Measurements from ENCODE around the gene UBP1. TPM values are rescaled to one million over a fixed set of nuclear protein-coding genes. Genes with fewer than 3 reads are reported as not detected.
"Not testable (repeated sequence)": the region's sequence is repeated elsewhere in the genome, so short reads cannot be mapped to it uniquely, and the experiment has no call there.

Gene UBP1
- total and polyA plus RNA-seq, 8 donors: 21.0 to 150 (median 67.3) TPM

GRCh38 chr3:33458446-33458845 lies 18.2 kb upstream of the UBP1 start:
- Histone ChIP-seq H3K36me3 (no peaks in the 10 kb centered on the region), H3K4me3 (no peak overlapping the region), H3K27me3 (no peaks in the 10 kb centered on the region), H3K9me3 (peaks cover 11 to 41% (median 24%) of the 10 kb centered on the region in 4 donors), H3K27ac (no peak overlapping the region), H3K4me1 (no peaks in the 10 kb centered on the region)
- TF ChIP-seq POLR2AphosphoS5 (IDR thresholded peaks at IDR 0.05): no peak
- no peak for TF ChIP-seq EP300 (IDR thresholded peaks at IDR 0.05)
- TF ChIP-seq POLR2A (IDR thresholded peaks at IDR 0.05): no peak
- TF ChIP-seq, protein P1, sequence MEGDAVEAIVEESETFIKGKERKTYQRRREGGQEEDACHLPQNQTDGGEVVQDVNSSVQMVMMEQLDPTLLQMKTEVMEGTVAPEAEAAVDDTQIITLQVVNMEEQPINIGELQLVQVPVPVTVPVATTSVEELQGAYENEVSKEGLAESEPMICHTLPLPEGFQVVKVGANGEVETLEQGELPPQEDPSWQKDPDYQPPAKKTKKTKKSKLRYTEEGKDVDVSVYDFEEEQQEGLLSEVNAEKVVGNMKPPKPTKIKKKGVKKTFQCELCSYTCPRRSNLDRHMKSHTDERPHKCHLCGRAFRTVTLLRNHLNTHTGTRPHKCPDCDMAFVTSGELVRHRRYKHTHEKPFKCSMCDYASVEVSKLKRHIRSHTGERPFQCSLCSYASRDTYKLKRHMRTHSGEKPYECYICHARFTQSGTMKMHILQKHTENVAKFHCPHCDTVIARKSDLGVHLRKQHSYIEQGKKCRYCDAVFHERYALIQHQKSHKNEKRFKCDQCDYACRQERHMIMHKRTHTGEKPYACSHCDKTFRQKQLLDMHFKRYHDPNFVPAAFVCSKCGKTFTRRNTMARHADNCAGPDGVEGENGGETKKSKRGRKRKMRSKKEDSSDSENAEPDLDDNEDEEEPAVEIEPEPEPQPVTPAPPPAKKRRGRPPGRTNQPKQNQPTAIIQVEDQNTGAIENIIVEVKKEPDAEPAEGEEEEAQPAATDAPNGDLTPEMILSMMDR (IDR thresholded peaks at IDR 0.05): no peak
- WGBS, 5 donors: 79 to 98% (median 94%) methylated on average over 3 of the region's 3 CpGs
- intact Hi-C loops (cut with DNase I; ENCODE audit: low total_unique reads): no loop called here
- DNase-seq: no peak

GRCh38 chr3:33456756-33457155 lies 16.6 kb upstream of the UBP1 start:
- no peak overlapping the region for H3K4me3 ChIP-seq
- WGBS, 5 donors: 61 to 79% (median 71%) methylated on average over 1 to 2 of the region's 2 CpGs
- no peaks in the 10 kb centered on the region for H3K36me3 ChIP-seq
- no peak for DNase-seq
- TF ChIP-seq POLR2AphosphoS5 (IDR thresholded peaks at IDR 0.05) (no peak), POLR2A (IDR thresholded peaks at IDR 0.05) (no peak), EP300 (IDR thresholded peaks at IDR 0.05) (no peak)
- TF ChIP-seq, protein P1 (IDR thresholded peaks at IDR 0.05): no peak
- H3K27me3 ChIP-seq: no peaks in the 10 kb centered on the region
- intact Hi-C loops (cut with DNase I; ENCODE audit: low total_unique reads): no loop called here
- no peaks in the 10 kb centered on the region for H3K4me1 ChIP-seq
- H3K9me3 ChIP-seq: peaks cover 11 to 37% (median 24%) of the 10 kb centered on the region in 4 donors
- H3K27ac ChIP-seq: no peak overlapping the region

DNA sequence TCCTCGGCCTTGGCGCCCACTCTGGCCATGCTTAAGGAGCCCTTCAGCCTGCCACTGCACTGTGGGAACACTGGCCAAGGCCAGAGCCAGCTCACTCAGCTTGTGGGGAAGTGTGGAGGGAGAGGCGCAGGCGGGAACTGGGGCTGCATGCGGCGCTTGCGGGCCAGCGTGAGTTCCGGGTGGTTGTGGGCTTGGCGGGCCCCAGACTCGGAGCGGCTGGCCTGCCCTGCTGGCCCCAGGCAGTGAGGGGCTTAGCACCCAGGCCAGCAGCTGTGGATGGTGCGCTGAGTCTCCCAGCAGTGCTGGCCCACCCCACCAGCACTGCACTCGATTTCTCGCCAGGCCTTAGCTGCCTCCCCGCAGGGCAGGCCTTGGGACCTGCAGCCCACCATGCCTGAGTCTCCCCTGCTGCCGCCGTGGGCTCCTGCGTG lies 13.1 kb upstream of the UBP1 start:
- Histone ChIP-seq H3K4me3 (no peak overlapping the region), H3K27me3 (no peaks in the 10 kb centered on the region), H3K27ac (no peak overlapping the region), H3K4me1 (no peaks in the 10 kb centered on the region), H3K36me3 (no peaks in the 10 kb centered on the region), H3K9me3 (peaks cover under 1 to 10% (median 7%) of the 10 kb centered on the region in 4 donors)
- no peak for DNase-seq
- 96 to 98% (median 96%) methylated on average over 10 to 19 of the region's 19 CpGs for WGBS, 5 donors
- TF ChIP-seq POLR2AphosphoS5 (IDR thresholded peaks at IDR 0.05) (no peak), POLR2A (IDR thresholded peaks at IDR 0.05) (no peak), EP300 (IDR thresholded peaks at IDR 0.05) (no peak)
- TF ChIP-seq, protein P1 (IDR thresholded peaks at IDR 0.05): no peak
- intact Hi-C loops (cut with DNase I; ENCODE audit: low total_unique reads): no loop called here

DNA sequence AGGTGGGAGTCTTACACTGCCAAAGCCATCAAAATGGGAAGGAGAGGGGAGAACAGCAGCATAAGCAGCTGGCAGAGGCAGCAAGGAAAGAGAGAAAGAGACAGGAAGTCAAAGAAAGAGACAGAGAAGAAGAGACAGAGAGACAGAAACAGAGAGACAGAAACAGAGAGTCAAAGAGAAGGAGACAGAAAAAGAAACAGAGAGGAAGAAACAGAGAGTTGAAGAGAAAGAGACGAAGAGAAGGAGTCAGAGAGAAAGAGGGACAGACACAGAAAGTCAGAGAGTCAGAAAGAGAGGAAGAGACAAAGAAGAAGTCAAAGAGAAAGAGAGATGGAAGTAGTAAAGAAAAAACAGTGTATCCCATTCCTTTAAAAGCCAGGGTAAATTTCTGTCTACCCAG lies 11.8 kb upstream of the UBP1 start:
- H3K36me3 ChIP-seq; DNase-seq; H3K4me3 ChIP-seq; H3K27ac ChIP-seq; H3K4me1 ChIP-seq; H3K27me3 ChIP-seq; intact Hi-C loops (cut with DNase I; ENCODE audit: low total_unique reads); H3K9me3 ChIP-seq: not testable (repeated sequence)
- 79 to 91% (median 89%) methylated on average over 1 of the region's 1 CpG for WGBS, 5 donors

DNA sequence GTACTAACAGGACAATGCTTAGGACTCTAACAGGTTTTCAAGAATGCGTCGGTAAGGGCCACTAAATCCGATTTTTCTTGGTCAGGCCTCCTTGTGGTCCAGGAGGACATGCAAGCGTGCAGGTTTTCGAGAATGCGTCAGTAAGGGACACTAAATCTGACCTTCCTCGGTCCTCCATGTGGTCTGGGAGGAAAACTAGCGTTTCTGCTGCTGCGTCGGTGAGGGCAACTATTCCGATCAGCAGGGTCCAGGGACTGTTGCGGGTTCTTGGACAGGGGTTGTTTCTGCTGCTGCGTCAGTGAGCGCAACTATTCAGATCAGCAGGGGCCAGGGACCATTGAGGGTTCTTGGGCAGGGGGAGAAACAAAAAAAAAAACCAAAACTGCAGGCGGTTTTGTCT lies 7.8 kb upstream of the UBP1 start:
- TF ChIP-seq POLR2A (IDR thresholded peaks at IDR 0.05): no peak
- TF ChIP-seq, protein P1 (IDR thresholded peaks at IDR 0.05): no peak
- TF ChIP-seq EP300 (IDR thresholded peaks at IDR 0.05): no peak
- no peak for TF ChIP-seq POLR2AphosphoS5 (IDR thresholded peaks at IDR 0.05)
- no peaks in the 10 kb centered on the region for H3K27me3 ChIP-seq
- no peak for DNase-seq
- intact Hi-C loops (cut with DNase I; ENCODE audit: low total_unique reads): no loop called here
- WGBS, 5 donors: 93 to 98% (median 96%) methylated on average over 15 of the region's 15 CpGs
- H3K9me3 ChIP-seq: no peaks in the 10 kb centered on the region
- H3K4me1 ChIP-seq: no peaks in the 10 kb centered on the region
- H3K36me3 ChIP-seq: no peaks in the 10 kb centered on the region
- H3K4me3 ChIP-seq: no peak overlapping the region
- no peak overlapping the region for H3K27ac ChIP-seq

- H3K9me3 ChIP-seq; H3K4me1 ChIP-seq; H3K27ac ChIP-seq; H3K27me3 ChIP-seq; H3K36me3 ChIP-seq; H3K4me3 ChIP-seq; intact Hi-C loops (cut with DNase I; ENCODE audit: low total_unique reads); DNase-seq: not testable (repeated sequence)
- WGBS, 5 donors: 89 to 91% (median 90%) methylated on average over 7 of the region's 7 CpGs
These were observed 7.0 kb upstream of the UBP1 start for GRCh38 chr3:33447256-33447625.
